Endothelial cell of umbilical vein (primary cell): ENCODE results near the gene FAM3C. TPM values are rescaled to one million over a fixed set of nuclear protein-coding genes. Genes with fewer than 3 reads are reported as not detected.

Source experiments
- BruUV-seq: library from RNA; stranded (reverse); fragments of 400-500 nt; replicated peaks from 2 replicates; lab custom pipeline; 2021; lab: Mats Ljungman, UMichigan
- CTCF ChIA-PET: fragments of 300-600, 350-600 bp; sonication (Branson Sonifier 250); formaldehyde crosslinking; loops from one replicate; lab custom pipeline; 2021; ENCODE audit warnings: antibody characterized with exemption, inconsistent platforms; lab: Charles Lee
- POLR2A ChIA-PET: fragments of 300-600, 350-600 bp; sonication (Branson Sonifier 250); formaldehyde crosslinking; loops from one replicate; lab custom pipeline; 2021; ENCODE audit warnings: antibody characterized with exemption, inconsistent platforms; lab: Charles Lee
- DNase-seq: peaks from one replicate; pipeline ENCODE4 v3.0.0-alpha.2; 2011; ENCODE audit warnings: low read depth, low spot score
- FAIRE-seq: peaks from 2 replicates; lab custom pipeline; 2011; peaks lifted over from hg19 to GRCh38; lab: Jason Lieb, UNC
- H2AFZ ChIP-seq: 2 replicates; pipeline ENCODE4 v1.6.0; 2012; ENCODE audit warnings: low read depth, low read length, control low read depth, inconsistent platforms
- H3K27ac ChIP-seq: 2 replicates; pipeline ENCODE4 v1.5.1; 2011; ENCODE audit warnings: low read depth, mild to moderate bottlenecking, control low read depth, low read length, moderate library complexity; ENCODE audit not compliant: insufficient read depth
- H3K27me3 ChIP-seq, 2 experiments: 2 replicates each; pipeline versions ENCODE4 v1.6.0 to v1.6.1; 2011; ENCODE audit warnings: low read length in 2 of 2, mixed read lengths in 1 of 2; ENCODE audit not compliant: control insufficient read depth in 2 of 2, insufficient read depth in 2 of 2
- H3K36me3 ChIP-seq, 2 experiments: 2 replicates in 1 of 2; 3 replicates in 1 of 2; pipeline ENCODE4 v1.5.1; 2011; ENCODE audit warnings: low read length in 2 of 2, mild to moderate bottlenecking in 1 of 2, moderate library complexity in 1 of 2; ENCODE audit not compliant: control insufficient read depth in 2 of 2, insufficient read depth in 2 of 2; ENCODE audit errors: extremely low read depth in 1 of 2
- H3K4me1 ChIP-seq: 3 replicates; pipeline ENCODE4 v1.5.1; 2011; ENCODE audit warnings: mild to moderate bottlenecking, low read length; ENCODE audit not compliant: control insufficient read depth, insufficient read depth; ENCODE audit errors: extremely low read depth
- H3K4me2 ChIP-seq: 2 replicates; pipeline ENCODE4 v1.6.1; 2011; ENCODE audit warnings: low read length, control low read depth, mixed read lengths; ENCODE audit not compliant: insufficient read depth
- H3K4me3 ChIP-seq, 3 experiments: fragments of 200-600 bp in 1 of 3; sonication (generic), shearing (Covaris generic) in 1 of 3; replicated peaks in 1 of 3; 2 replicates each; pipeline ENCODE4 v1.5.1; 2011 to 2016; ENCODE audit warnings: control low read depth in 3 of 3, low read length in 3 of 3, mild to moderate bottlenecking in 2 of 3, inconsistent platforms in 1 of 3, low read depth in 1 of 3, moderate library complexity in 1 of 3; ENCODE audit not compliant: insufficient read depth in 1 of 3
- H3K79me2 ChIP-seq: 2 replicates; pipeline ENCODE4 v1.6.0; 2012; ENCODE audit warnings: low read length, inconsistent platforms; ENCODE audit not compliant: control insufficient read depth, insufficient read depth
- H3K9ac ChIP-seq: replicated peaks from 2 replicates; pipeline ENCODE3; 2011; ENCODE audit warnings: low read length, control low read depth; ENCODE audit not compliant: insufficient read depth; ENCODE audit errors: extremely low read depth
- H3K9me1 ChIP-seq: replicated peaks from 3 replicates; pipeline ENCODE4 v1.6.0; 2011; ENCODE audit warnings: mild to moderate bottlenecking, low read length; ENCODE audit not compliant: control insufficient read depth, insufficient read depth; ENCODE audit errors: extremely low read depth
- H3K9me3 ChIP-seq: replicated peaks from 2 replicates; pipeline ENCODE4 v1.5.1; 2012; ENCODE audit warnings: low read length, inconsistent platforms; ENCODE audit not compliant: control insufficient read depth, insufficient read depth
- H4K20me1 ChIP-seq: replicated peaks from 2 replicates; pipeline ENCODE3; 2011; ENCODE audit warnings: mild to moderate bottlenecking, low read length; ENCODE audit not compliant: control insufficient read depth, insufficient read depth; ENCODE audit errors: extremely low read depth
- FOS ChIP-seq: IDR thresholded peaks from 2 replicates; pipeline ENCODE4 v1.6.1; 2011; ENCODE audit warnings: mild to moderate bottlenecking, low read length, moderate library complexity, borderline replicate concordance; ENCODE audit not compliant: insufficient read depth
- GATA2 ChIP-seq: IDR thresholded peaks from 2 replicates; pipeline ENCODE4 v1.7.0; 2011; ENCODE audit warnings: low read depth, mild to moderate bottlenecking, moderate library complexity, mixed read lengths, low read length; ENCODE audit not compliant: insufficient read length, insufficient read depth
- JUN ChIP-seq: IDR thresholded peaks from 2 replicates; pipeline ENCODE4 v1.6.1; 2011; ENCODE audit warnings: borderline replicate concordance, low read depth; ENCODE audit not compliant: insufficient read length, insufficient read depth
- POLR2AphosphoS5 ChIP-seq: IDR thresholded peaks from 2 replicates; pipeline ENCODE4 v1.6.1; 2012; ENCODE audit warnings: low read depth, mild to moderate bottlenecking, control low read depth, low read length, moderate library complexity; ENCODE audit not compliant: insufficient read depth
- dilution Hi-C: fragments of 300-500 bp; cut with MboI; formaldehyde crosslinking; loops from one replicate; pipeline ENCODE4 v1.15.0; 2019; ENCODE audit warnings: low sequenced_read_pairs; ENCODE audit not compliant: extremely low pct_ligation_motif_present
- intact Hi-C: fragments of 100-400 bp; cut with micrococcal nuclease; formaldehyde crosslinking; loops from one replicate; pipeline ENCODE4 v1.10.0; 2022
- polyA plus RNA-seq, 4 experiments: library from polyadenylated mRNA; depleted of rRNA in 3 of 4; stranded (reverse) in 3 of 4; unstranded in 1 of 4; fragments of >200 nt; gene quantifications; 2 replicates each; pipeline versions ENCODE4 v1.2.1 to v1.2.3, GENCODE V29; 2011 to 2012; ENCODE audit warnings: missing spikeins in 1 of 4
- total RNA-seq: library from RNA; stranded (reverse); gene quantifications from 2 replicates; pipeline ENCODE4 v1.2.3, GENCODE V29; 2021
- TF ChIP-seq, protein P1 (sequence below): IDR thresholded peaks from 2 replicates; pipeline ENCODE4 v1.6.1; 2011; ENCODE audit not compliant: insufficient read depth, insufficient read length

FAM3C gene
- total and polyA plus RNA-seq, 2 donors (not counting 3 experiments of a cell fraction or from before 2014, with no cell fraction given), result 20.2 to 50.0 TPM

DNA sequence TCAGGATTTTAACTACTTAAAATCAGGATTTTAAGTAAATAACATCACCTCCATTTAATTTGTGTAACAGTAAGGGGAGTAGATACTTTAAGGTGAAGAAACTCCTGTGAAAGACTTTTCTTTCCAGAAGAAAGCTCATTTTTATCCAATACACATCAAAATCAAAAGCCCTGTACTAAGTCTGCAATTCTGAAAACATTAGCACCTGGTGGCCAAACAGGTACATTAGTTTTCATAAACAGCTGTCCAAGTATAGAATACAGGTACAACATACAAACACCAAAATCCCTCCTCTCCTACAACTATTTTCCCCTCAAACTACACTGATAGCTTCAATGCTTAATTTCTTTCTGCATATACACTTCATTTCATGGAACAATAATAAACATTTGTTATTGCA is 22.9 kb downstream of the FAM3C start:
- dilution Hi-C loops (no loop called here), intact Hi-C loops (loop anchor here (1.0 to 2.0 kb wide), 2 partner anchors 10 to 64 kb away; no protein-coding TSS in a partner anchor)
- H3K27ac ChIP-seq, result peak overlapping the region; percentile 37
- BruUV-seq, result no TSS peak
- no peaks in the 10 kb centered on the region for H3K79me2 ChIP-seq
- H3K36me3 ChIP-seq, result peaks cover 0 to 7% of the 10 kb centered on the region in 2 experiments
- no peaks in the 10 kb centered on the region for H3K9me1 ChIP-seq
- H3K4me3 ChIP-seq, result no peak overlapping the region
- H3K9me3 ChIP-seq, result no peaks in the 10 kb centered on the region
- TF ChIP-seq JUN (no peak), POLR2AphosphoS5 (no peak), GATA2 (no peak)
- TF ChIP-seq, protein P1, sequence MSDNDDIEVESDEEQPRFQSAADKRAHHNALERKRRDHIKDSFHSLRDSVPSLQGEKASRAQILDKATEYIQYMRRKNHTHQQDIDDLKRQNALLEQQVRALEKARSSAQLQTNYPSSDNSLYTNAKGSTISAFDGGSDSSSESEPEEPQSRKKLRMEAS, result no peak
- DNase-seq (no peak), FAIRE-seq (no peak)
- H2AFZ ChIP-seq, result no peak overlapping the region
- peak overlapping the region; percentile 81 for H3K4me2 ChIP-seq
- H3K9ac ChIP-seq, result peak overlapping the region; percentile 22
- H4K20me1 ChIP-seq, result no peaks in the 10 kb centered on the region
- no peaks in the 10 kb centered on the region for H3K27me3 ChIP-seq
- ChIA-PET CTCF (interaction anchor here (0.7 to 9.3 kb wide), 14 partner anchors 8 to 623 kb away, joined by 3 to 104 read pairs (median 4); partner anchors contain the start of gene FAM3C), POLR2A (interaction anchor here (0.6 to 1.1 kb wide), 3 partner anchors 10 to 1610 kb away, joined by 3 to 5 read pairs (median 5); partner anchors contain the start of gene FAM3C)
- peaks cover 16% of the 10 kb centered on the region for H3K4me1 ChIP-seq

DNA sequence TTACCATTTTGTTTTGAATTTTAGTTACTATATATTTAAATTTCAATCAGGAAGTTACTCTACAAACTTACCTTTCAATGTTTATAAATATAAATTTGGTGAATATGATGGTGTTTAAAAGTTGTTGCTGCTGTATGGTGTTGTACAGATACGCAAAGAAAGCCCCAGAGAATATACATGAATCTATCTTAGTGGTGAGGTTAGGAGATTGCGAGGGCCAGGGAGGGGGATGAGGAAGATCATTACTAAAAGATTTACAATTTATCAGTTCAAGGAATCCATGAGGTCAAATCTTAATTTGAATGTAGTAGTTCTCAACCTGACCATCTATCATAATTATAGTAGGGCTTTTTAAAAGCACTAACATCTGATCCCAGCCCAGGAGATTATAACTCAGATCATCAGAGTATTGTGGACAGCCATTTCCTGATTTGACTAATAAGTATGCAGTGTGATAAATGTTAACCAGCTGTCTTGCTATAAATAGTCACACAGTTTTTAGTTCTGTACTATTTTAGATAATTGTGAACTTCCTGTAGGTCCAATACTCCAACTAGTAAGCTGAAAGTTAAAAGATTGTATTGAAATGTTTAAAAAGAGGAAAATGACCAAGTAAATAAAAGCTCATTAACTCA is 23.6 kb downstream of the FAM3C start:
- H2AFZ ChIP-seq, result no peak overlapping the region
- no peak overlapping the region for H3K4me3 ChIP-seq
- no peaks in the 10 kb centered on the region for H3K9me3 ChIP-seq
- peak overlapping the region; percentile 81 for H3K4me2 ChIP-seq
- dilution Hi-C loops (no loop called here), intact Hi-C loops (loop anchor here (1.0 to 2.0 kb wide), 3 partner anchors 11 to 175 kb away; no protein-coding TSS in a partner anchor)
- no peaks in the 10 kb centered on the region for H3K27me3 ChIP-seq
- peaks cover 16% of the 10 kb centered on the region for H3K4me1 ChIP-seq
- POLR2A ChIA-PET, result interaction anchor here (0.6 to 1.1 kb wide), 2 partner anchors 10 to 24 kb away, joined by 3 to 5 read pairs; partner anchors contain the start of gene FAM3C
- CTCF ChIA-PET, result interaction anchor here (0.7 to 9.3 kb wide), 14 partner anchors 9 to 624 kb away, joined by 3 to 104 read pairs (median 4); partner anchors contain the start of gene FAM3C
- TF ChIP-seq GATA2 (peak; percentile 18), FOS (no peak)
- no TSS peak for BruUV-seq
- H3K36me3 ChIP-seq, result peaks cover 0 to 7% of the 10 kb centered on the region in 2 experiments
- FAIRE-seq, result no peak
- peak overlapping the region; percentile 37 for H3K27ac ChIP-seq
- H3K9ac ChIP-seq, result peak overlapping the region; percentile 22
- H3K9me1 ChIP-seq, result no peaks in the 10 kb centered on the region
- DNase-seq, result peak; percentile 67
- H3K79me2 ChIP-seq, result no peaks in the 10 kb centered on the region
- no peaks in the 10 kb centered on the region for H4K20me1 ChIP-seq
